ENCODE measurements around the gene GSTT2.
"Not testable (repeated sequence)": the region's sequence is repeated elsewhere in the genome, so short reads cannot be mapped to it uniquely, and the experiment has no call there.

GRCh38 chr22:23993080-23993479 lies 13.1 kb downstream of the GSTT2 start:
- TF ChIP-seq CTCF, POLR2A (IDR thresholded peaks at IDR 0.05): not testable (repeated sequence)
